ENCODE measurements around the gene IGSF3.

The IGSF3 gene

DNA sequence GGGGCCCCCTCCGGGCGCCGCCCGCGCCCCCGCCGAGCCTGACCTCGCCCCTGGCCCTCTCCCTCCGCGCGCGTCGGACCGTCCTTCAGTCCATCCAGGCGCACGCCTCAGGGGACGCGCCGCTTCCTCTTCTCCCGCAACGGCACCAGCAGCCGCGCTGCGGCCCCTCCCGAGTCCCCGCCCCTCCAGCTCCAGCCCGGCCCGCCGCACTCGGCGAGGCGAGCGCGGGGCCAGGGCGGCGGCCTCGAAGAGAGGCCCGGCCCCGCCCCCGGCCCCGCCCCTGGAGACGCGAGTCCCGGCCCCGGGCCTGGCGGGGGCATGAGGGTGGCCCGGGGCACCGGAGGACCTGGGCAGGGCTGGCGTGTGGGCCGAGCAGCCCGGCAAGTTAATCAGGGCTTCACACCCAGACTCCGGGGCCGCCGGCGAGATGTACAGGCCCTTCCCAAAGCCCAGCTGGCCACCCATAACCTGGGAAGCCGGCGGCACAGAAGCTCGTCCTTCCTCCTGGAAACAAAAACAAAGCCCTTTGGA, at the start of gene IGSF3:
IGSF3 (minus strand) TSS at position 159 of the 531 bp plus-strand sequence. CDS start 1,407 bp downstream, outside the sequence.
- DNase-seq (ENCODE audit: low spot score), result peak; percentile 41
- no peak for FAIRE-seq

DNA sequence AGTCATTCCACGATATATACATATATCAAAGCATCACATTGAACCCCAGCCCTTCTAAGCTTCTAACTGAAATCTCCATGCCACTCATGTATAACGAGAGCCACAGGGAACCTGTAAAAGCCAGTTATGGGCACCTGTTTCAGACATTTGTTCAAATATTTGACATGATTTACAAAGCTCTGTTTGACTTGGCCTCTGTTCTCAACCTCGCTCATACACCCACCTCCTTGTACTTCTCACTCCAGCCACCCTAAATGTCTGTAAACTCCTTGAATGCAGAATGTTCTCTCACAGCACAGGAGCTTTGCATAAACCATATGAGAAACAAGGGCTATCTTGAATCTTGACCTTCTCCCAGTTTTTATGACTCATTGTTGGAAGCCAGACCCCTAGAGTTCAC, 49.8 kb upstream of the IGSF3 start:
- FAIRE-seq, result no peak

DNA sequence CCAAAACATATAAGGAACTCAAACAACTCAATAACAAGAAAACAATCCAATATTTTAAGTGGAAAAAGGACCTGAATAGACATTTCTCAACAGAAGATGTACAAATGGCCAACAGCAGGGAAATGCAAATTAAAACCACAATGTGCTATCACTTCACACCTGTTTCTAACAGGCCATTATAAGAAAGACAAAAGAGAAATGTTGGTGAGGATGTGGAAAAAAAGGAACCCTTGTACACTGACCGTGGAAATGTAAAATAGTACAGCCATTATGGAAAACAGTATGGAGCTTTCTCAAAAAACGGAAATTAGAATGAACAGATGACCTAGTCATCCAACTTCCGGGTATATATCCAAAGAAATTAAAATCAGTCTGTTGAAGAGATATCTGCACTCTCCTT, 48.9 kb upstream of the IGSF3 start:
- FAIRE-seq (no peak), DNase-seq (ENCODE audit: low spot score) (no peak)

More for the DNA sequence above, 49.8 kb upstream of the IGSF3 start:
- DNase-seq (ENCODE audit: low spot score), result no peak

DNA sequence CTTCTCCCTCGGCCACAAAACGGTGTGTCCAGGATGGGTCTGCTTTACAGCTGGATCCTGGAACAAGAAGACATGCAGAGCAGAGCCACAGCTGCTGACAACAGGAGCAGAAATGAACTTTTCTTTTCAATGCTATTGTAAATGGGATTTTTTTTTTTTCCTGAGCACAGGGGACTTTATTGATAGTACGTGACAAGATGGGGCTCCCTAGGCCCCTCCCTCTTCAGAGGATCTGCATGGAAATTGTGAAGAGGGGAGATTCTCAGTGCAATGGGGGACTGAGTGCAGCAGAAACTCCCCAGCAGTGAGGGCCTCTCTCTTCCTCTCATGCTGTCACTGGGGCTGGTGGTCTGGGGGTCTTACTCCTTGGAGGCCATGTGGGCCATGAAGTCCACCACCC, 45.9 kb upstream of the IGSF3 start:
- FAIRE-seq (no peak), DNase-seq (ENCODE audit: low spot score) (no peak)

DNA sequence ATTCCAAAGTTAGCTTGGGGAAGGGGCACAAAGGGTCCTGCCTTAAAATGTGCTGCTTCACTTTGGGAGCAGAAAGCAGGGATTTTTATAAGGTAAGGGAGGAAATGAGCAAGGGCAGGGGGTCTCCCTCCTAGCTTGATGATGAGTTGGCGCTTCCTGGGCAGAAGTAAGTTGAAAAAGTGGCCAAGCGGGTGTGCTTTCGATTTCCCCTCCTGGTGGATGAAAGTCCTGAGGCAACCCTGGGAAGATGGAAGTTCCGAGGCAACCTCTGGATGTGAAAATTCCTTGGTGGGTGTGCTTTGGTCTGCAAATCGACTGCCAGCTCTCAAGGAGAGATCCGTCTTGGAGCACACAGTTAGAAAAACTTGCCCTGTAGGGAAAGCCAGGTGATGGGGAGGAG, 45.0 kb upstream of the IGSF3 start:
- DNase-seq (ENCODE audit: low spot score) (no peak), FAIRE-seq (no peak)

DNA sequence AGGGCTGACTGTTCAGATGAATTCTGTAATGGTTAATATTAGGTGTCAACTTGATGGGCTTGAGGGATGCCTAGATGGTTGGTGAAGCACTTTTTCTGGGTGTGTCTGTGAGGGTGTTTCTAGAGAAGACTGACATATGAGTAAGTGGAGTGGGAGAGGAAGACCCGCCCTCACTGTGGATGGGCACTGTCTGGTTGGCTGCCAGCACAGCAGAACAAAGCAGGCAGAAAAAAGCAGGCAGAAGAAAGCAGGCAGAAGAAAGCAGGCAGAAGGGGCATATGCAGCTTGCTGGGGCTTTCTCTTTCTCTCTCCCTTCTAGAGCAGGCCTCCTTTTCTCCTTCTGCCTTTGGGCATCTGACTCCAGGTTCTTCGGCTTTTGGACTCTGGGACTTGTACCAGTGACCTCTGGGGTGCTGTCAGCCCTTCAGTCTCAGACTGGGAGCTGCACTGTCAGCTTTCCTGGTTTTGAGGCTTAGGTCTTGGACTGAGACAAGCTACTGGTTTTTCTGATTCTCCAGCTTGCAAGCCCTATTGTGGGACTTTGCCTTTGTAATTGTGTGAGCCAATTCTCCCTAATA, 43.8 kb upstream of the IGSF3 start:
- DNase-seq (ENCODE audit: low spot score), result no peak

DNA sequence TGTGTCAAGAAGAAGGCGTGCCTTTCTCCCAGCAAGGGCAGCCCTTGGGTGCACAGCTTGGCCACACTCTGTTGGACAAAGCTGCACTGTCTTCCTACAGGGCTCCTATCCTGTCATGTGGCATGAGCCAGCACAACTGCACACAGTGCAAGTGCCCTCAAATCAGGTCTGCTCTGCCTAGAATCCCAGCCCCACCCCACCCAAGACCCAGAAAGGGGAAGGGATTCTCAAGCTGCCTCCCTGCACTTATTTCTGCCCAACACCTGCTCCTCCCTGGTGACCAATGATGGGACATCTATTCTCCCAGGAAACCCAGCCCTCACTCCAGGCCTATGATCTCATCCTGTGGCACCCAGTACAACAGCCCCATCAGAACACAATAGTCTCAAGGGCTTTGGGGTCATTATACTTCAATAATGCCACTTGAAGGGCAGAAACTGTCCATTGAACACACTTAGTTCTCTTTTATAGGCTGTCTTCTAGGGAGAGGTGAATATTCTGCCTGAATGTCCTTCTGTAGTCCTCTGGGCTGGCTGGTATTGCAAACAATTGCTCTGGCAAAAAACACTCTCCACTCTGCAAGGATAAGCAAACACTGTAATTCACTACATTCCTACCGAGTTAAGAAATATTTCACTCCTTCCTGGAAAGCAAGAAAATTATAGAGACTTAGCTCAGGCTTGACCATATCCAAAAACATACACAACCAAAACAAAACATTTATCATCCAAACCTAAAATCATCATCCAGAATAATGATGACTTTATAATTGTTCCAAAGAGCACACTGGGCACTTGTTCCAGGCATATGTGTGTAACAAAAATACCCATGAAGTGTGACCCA, 43.1 kb upstream of the IGSF3 start:
- no peak for DNase-seq (ENCODE audit: low spot score)
- FAIRE-seq, result no peak

More for the DNA sequence above, 43.8 kb upstream of the IGSF3 start:
- no peak for FAIRE-seq

DNA sequence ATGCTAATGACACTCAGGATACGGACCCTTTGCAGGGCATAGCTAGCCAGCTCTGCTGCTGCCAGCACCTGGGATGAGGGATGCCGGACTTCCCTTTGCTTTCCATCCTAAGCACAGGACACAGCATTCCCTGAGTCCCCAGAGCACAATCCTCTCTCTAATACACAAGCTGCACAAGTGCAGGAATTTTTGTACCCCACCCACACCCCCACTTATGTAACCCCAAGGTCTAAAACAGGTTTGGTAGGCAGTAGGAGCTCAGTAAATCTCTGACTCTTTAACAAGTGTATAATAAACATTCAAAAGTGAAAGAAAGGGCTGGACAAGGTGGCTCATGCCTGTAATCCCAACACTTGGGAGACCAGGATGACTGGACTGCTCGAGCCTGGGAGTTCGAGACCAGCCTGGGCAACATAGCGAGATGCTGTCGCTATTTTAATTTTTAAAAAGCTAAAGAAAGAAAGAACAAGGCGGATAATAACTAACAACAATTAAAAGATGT, 42.2 kb upstream of the IGSF3 start:
- DNase-seq (ENCODE audit: low spot score) (no peak), FAIRE-seq (no peak)

DNA sequence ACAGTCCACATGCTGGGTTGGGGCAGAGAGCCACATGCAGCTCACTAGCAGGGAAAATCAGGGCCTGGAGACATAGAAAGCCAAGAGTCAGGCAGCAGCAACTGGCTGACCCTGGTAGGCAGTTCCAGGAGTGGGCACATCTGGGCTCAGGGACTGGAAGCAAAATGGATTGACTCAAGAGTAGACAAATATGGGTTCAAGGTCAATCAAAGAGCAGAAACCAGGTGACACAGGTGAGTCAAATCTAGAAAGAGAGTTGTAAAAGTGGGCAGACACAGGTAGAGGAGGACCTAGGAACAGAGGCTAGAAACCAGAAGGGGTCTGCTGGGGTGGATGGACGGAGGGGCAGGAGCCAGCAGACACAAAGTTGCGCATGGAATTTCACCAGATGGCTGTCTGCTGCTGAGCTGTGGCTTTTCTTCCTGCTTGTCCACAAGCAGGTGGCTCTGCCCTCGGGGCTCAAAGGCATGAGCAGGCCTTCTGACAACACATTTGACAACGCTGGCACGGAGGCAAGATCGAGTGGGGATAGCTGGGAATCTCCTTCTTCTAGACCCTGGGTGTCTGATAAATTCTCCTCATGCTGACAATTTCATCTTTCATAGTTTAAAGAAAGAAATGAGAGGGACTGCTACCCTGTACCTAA, 40.8 kb upstream of the IGSF3 start:
- FAIRE-seq (no peak), DNase-seq (ENCODE audit: low spot score) (no peak)

DNA sequence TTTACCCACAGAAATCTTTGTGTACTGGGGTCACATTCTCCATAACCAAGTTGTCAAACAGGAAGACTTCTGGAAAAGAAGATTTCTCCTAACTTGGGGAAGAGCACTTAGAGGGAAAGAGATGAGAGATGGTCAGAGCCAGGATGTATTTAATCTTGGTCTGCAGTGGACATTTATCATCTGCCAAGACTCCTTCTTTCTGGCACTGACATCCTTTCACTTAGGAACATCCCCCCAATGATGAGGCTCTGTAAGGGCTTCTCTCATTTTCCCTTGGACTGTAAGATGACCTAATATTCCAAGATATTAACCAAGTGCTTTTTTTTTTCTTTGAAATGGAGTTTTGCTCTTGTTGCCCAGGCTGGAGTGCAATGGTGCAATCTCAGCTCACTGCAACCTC, 39.3 kb upstream of the IGSF3 start:
- DNase-seq (ENCODE audit: low spot score), result no peak
- FAIRE-seq, result no peak

DNA sequence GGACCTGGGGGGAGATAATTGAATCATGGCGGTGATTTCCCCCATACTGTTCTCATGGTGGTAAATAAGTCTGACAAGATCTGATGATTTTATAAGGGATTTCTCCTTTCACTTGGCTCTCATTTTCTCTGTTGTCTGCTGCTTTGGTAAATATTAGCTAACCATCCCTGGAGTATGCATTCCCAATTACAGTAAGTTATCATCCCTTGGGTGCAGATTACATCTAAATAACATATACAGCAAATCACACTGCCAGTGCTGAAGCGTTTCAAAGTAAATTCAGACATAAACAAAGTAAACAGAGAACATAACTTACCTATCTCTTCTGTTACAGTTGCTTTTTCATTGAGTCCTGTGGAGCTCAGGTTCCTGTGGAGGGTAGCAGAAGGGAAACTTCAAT, 38.6 kb upstream of the IGSF3 start:
- DNase-seq (ENCODE audit: low spot score) (no peak), FAIRE-seq (no peak)

DNA sequence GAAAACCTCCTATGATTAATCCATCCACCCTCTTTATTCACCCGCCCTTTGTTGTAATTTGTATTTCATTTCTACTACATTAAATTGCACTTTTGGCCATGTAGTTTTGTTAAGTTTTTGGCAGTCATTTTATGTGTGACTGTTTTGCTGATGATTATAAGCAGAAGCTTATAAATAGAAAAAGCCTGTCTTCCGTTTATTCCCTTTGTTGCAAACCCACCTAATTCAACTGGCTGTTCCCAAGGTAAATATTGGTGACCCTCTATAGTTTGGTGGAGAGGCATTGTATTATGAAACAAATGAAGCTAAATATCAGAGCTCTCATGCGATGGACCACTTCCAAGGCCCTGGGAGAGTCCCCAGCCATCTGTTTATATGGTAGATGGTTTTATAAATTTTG, 36.7 kb upstream of the IGSF3 start:
- no peak for DNase-seq (ENCODE audit: low spot score)
- FAIRE-seq, result no peak

DNA sequence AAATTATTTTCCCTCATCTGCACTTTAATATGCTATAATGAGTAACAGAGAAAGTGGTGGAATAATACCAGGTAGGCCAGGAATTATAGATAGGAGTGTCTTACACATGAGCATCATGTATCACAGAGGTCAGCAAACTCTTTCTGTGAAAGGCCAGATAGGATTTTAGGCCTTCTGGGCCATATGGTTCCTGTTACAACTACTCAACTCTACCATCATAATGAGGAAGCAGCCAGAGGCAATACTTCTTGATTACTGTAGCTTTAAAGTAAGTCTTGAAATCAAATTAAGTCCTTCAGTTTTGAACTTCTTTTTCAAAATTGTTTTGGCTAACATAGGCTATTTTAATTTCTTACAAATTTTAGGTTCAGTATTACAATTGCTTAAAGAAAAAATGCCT, 32.1 kb upstream of the IGSF3 start:
- FAIRE-seq (no peak), DNase-seq (ENCODE audit: low spot score) (no peak)

DNA sequence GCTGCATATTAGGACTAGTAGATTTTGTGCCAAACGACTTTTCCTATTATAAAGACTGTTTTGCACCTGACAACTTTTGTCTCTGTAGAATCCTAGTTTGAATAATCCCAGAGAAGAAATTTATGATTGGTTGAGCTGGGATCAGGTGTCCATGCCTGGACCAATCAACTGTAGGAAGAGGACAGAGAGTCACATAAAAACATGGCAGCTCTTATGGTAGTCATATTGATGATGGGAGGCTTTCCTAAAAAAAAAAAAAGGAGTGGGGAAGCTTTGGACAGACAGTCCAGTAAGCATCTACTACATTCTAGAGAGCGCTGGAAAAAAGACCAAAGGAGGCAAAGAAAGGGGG, 30.7 kb upstream of the IGSF3 start:
- no peak for FAIRE-seq
- DNase-seq (ENCODE audit: low spot score), result no peak

DNA sequence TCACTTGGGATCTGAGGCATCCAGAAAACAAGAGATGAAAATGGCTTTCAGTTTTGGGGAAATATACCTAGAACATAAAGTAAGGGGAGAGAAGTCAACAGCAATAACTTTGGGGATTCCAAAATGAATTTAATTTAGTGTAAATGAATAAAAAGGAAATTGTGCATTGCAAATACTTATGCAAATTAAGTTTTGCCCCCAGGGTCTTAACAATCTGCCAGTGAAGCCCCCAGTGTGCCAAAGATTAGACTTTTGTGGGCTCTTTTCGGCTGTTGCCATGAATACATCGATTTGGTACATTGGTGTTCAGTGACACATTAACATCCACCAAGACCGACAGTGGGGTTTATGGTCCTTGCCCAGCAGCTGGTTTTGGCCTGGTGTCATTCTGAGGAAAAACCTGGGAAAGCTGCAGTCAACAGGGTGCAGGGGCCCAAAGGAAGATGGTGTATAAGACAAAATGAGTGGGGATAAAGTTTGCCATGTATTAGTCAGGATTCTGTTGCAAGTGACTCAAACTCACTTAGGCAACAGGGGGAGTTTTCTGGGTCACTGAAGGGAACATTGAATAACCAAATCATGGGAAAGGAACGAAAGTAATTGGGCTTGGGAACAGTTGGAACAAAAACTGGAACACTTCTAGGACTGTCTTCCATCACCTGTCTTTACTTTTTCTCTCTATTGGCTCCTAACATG, 30.2 kb upstream of the IGSF3 start:
- DNase-seq (ENCODE audit: low spot score) (no peak), FAIRE-seq (no peak)

DNA sequence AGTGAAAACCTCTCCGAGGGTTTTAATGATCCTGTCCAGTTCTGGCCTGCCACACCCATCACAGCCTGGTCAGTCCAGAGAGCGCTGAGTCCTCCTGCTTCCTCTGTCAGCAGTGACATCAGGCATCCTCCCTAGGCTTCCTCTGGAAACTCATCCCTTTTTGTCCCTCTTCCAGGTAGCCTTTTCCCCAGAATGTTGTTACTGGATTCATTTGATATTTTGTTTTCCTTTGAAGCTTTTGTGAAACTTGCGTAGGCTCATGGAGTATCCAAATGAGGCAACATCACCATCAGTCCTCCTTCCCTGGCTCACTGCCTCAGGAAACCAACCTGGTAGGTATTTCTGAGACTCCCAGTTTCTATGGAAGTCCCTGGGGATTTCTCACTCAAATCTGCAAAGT, 27.0 kb upstream of the IGSF3 start:
- DNase-seq (ENCODE audit: low spot score) (no peak), FAIRE-seq (no peak)

DNA sequence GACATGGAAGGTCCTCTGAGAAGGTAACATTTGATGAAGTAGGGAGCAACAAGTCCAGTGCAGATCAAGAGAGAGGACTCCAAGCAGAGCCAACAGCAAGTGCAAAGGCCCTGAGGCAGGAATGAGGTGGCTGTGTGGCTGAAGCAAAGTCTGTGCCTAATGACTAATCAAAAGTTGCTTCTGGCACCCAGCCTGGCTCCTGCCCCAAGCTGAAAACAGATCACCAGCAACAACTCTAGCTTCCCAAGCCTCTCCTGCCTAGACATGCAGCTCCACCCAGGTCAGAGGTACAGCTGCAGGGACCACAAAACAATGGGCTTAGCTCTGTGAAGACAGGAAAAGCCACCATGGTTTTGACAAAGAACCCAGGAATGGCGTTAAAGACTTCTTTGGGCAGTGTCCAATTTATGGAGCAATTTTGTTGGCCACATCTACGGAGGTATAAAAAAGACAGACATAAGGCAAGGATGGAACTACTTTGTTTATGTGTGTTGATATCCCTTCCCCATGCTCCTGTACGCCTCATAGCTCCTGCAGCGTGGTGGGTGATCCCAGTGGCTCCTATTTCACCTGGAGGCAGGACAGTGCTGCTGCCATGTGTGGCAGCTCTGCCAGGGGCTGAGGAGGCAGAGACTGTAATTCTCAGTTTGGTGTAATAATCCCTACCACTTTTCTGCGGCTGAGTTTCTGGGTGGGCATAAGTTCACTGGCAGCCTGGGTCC, 26.4 kb upstream of the IGSF3 start:
- no peak for FAIRE-seq
- no peak for DNase-seq (ENCODE audit: low spot score)

DNA sequence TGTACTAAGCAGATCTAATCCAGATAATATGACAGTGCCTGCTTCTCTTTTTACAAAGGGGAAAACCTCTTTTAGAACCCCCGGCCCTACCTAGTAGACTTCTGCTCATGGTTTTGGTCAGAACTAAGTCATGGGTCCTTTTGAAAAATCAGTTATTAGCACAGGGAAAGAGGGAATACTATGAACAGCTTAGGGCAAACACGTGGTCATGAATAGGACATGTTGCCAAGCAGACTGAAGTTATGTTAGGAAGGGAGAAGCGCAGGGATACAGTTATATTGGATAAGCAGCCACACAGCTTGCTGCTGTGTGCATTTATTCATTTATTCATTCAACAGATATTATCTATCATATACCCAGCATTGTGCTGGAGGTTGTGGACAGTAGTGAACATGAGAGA, 25.3 kb upstream of the IGSF3 start:
- DNase-seq (ENCODE audit: low spot score) (no peak), FAIRE-seq (no peak)

DNA sequence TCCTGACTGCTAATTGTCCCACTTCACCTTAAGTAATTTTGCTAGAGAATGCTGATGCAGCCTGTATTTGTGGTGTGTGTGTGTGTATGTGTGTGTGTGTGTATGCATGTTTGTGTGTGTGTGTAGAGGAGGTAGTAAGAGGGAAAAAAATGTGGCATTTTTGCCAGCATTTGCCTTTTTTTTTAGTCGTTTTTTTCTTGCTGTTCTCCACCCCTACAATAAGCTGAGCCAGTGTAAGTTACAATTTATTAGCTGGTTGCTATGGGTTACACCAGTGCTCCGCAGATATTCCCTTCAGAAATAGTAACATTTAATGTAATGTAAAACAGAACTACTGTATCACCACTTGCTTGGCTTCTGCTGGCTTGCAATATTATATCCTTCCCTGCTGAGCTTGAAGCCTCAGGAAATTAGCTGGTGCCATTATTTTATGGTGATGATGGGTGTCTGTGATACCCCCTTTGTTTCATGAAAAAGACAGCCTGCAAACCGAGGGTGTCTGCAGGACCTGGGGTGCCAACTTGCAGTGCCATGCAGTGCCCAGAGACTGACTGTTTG, 23.4 kb upstream of the IGSF3 start:
- DNase-seq (ENCODE audit: low spot score) (no peak), FAIRE-seq (no peak)

DNA sequence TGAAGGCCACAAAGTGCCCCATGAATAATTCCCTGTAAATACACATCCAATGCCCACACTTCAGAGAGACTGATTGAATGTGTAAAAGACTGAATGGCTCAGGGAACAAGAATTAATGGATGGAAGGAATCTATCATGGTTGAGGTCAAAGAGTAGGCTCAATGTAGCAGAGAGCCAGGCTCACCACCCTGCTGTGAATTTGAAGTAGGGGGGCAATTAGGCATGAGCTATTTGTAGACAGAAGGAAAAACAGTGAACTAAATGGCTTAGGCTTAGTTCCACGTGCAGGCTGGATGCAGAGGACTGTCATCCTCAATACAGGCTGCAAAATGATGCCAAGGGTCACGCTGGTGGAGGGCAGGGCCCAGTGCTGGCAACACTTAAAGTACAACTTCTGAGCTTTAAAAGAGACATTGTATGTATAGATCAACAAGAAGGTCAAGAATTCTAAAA, 22.9 kb upstream of the IGSF3 start:
- DNase-seq (ENCODE audit: low spot score) (no peak), FAIRE-seq (no peak)

Data from RCC 7860 (cell line).